Activated naive CD8-positive, alpha-beta T cell treated with anti-CD3 and anti-CD28 coated beads, Interleukin-2, amount 50 U/mL, for 24 hours (primary cell): ENCODE results near the gene ZNF410.
"Not testable (repeated sequence)": the region's sequence is repeated elsewhere in the genome, so short reads cannot be mapped to it uniquely, and the experiment has no call there.

Experiments
- ATAC-seq: fragments of 150-1000 bp; cut with Tn5 transposase; one replicate; pipeline ENCODE4 v1.10.0; 2021
- DNase-seq: peaks from one replicate; pipeline ENCODE4 v3.0.0; 2021
- H3K27ac Mint-ChIP-seq: one replicate; pipeline ENCODE4 v1.8.0; 2021; ENCODE audit warnings: mild to moderate bottlenecking, mixed read lengths
- H3K27me3 Mint-ChIP-seq: one replicate; pipeline ENCODE4 v1.8.0; 2021; ENCODE audit warnings: mixed read lengths
- H3K36me3 Mint-ChIP-seq: one replicate; pipeline ENCODE4 v1.8.0; 2021; ENCODE audit warnings: low read depth, mixed read lengths
- H3K4me1 Mint-ChIP-seq: one replicate; pipeline ENCODE4 v1.8.0; 2021; ENCODE audit warnings: mixed read lengths
- H3K4me3 Mint-ChIP-seq: one replicate; pipeline ENCODE4 v1.8.0; 2021; ENCODE audit warnings: mild to moderate bottlenecking, moderate library complexity, mixed read lengths
- H3K9me3 Mint-ChIP-seq: one replicate; pipeline ENCODE4 v1.8.0; 2021; ENCODE audit warnings: mixed read lengths

The ZNF410 gene

DNA sequence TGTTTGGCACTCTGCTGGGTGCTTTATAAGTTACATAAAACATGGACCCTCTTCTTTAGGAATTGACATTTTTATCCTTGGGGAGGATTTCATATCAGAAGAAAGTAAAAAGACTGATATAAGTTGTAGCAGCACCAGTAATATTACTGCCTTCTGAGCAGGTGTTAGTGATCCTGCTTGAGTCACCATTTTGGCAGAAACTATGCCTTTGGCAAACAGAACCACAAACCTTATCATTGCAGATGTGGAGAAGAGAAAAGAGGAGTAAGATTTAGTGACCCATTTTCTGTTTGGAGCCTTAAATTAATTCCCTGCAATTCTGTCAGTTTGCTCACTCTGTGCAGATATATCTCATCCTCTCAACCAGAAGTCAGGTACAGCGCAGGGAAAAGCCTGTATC lies 23.0 kb downstream of the ZNF410 start:
- Mint-ChIP-seq H3K36me3 (peaks cover 71% of the 10 kb centered on the region), H3K9me3 (peaks cover 6% of the 10 kb centered on the region), H3K4me1 (peaks cover 2% of the 10 kb centered on the region), H3K4me3 (no peak overlapping the region), H3K27ac (no peak overlapping the region), H3K27me3 (no peaks in the 10 kb centered on the region)
- ATAC-seq (no peak), DNase-seq (no peak)

DNA sequence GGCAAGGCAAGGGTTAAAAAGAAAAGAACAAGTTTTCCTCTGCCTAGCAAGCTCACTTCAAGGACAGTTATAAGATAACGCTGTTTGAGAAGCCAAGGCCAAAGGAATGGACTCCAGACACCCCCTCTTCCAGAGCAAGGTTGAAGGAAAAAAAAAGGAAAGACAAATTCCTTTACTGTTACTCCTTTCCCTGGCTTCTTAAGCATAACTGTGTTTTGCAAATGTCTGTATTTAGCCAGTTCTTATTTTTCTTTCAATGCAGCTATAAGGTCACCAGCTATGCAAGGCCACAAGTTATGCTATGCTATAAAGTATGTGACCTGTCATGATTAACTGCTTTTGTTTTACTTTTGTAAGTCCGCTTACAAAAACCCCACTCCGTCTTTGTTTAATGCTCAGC lies 26.6 kb downstream of the ZNF410 start:
- Mint-ChIP-seq H3K9me3 (peaks cover 6% of the 10 kb centered on the region), H3K27ac (no peak overlapping the region), H3K4me1 (peaks cover 2% of the 10 kb centered on the region), H3K4me3 (no peak overlapping the region), H3K27me3 (no peaks in the 10 kb centered on the region), H3K36me3 (peaks cover 59% of the 10 kb centered on the region)
- DNase-seq = no peak
- no peak for ATAC-seq

DNA sequence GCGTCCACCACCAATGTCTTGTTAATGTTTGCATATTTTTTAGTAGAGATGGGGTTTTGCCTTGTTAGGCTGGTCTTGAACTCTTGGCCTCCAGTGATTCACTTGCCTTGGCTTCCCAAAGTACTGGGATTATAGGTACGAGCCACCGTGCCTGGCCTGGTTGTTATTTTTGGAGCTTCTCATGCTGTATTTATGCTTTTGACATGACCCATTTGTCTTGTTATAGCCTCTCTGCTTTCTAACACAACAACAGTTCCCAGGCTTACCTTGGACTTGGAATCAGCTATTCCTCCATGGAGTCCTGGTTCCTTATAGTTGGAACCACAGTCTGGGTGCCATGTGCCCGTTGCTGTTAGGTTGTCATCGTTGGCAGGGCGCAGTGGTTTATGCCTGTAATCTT lies 29.7 kb downstream of the ZNF410 start:
- ATAC-seq (no peak), DNase-seq (no peak)
- Mint-ChIP-seq H3K27me3 (no peaks in the 10 kb centered on the region), H3K9me3 (peaks cover 2% of the 10 kb centered on the region), H3K4me1 (no peaks in the 10 kb centered on the region), H3K36me3 (peaks cover 57% of the 10 kb centered on the region), H3K27ac (no peak overlapping the region), H3K4me3 (no peak overlapping the region)

DNA sequence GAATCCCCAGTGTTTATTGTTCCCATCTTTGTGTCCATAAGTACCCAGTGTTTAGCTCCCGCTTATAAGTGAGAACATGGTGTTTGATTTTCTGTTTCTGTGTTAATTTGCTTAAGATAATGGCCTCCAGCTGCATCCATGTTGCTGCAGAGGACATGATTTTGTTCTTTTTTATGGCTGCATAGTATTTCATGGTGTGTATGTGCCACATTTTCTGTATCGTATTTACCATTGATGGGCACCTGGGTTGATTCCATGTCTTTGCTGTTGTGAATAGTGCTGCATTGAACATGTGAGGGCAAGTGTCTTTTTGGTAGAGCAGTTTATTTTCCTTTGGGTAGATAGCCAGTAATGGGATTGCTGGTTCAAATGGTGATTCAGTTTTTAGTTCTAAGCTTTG lies 32.8 kb downstream of the ZNF410 start:
- H3K27ac Mint-ChIP-seq, H3K27me3 Mint-ChIP-seq, DNase-seq, H3K9me3 Mint-ChIP-seq, ATAC-seq, H3K4me1 Mint-ChIP-seq, H3K4me3 Mint-ChIP-seq: not testable (repeated sequence)
- H3K36me3 Mint-ChIP-seq = peaks cover 60% of the 10 kb centered on the region

DNA sequence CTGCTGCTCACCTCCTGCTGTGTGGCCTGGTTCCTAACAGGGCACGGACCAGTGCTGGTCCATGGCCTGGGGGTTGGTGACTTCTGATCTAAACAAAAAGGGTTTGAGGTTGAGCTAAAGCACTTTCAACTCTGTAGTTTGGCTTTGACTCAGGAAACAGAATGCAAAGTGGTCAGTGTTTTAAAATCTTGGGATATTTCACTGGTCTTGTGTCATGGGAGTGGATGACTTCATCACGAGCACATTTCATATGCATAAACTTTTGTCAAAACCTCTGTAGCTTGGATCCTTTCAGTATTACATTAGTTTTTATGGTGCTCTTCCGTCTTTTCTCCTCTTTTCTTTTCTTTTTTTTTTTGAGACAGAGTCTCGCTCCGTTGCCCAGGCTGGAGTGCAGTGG lies 37.7 kb downstream of the ZNF410 start:
- no peak for DNase-seq
- H3K27ac Mint-ChIP-seq = no peak overlapping the region
- H3K4me1 Mint-ChIP-seq = no peaks in the 10 kb centered on the region
- peaks cover 81% of the 10 kb centered on the region for H3K36me3 Mint-ChIP-seq
- H3K9me3 Mint-ChIP-seq = no peaks in the 10 kb centered on the region
- H3K27me3 Mint-ChIP-seq = no peaks in the 10 kb centered on the region
- H3K4me3 Mint-ChIP-seq = no peak overlapping the region
- ATAC-seq = no peak

DNA sequence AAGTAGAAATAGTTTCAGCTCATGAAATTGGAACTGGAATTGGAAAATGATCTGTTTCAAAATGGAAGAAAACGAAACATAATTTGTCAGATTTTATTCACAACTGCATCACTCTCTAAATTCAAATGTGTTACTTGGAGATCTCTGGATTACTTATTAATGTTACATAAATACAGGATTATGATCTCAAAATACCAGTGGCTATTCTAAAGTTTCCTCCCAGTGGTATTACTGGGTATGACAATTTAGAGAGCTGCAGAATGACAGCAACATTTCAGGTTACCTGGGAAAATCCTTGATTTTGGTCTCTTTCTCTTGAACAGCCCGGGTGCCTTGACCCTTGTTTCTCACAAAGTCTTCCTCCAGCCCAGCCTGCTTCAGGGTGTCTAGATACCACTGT lies 49.0 kb downstream of the ZNF410 start:
- Mint-ChIP-seq H3K27me3 (no peaks in the 10 kb centered on the region), H3K36me3 (peaks cover 19% of the 10 kb centered on the region), H3K4me3 (no peak overlapping the region), H3K4me1 (no peaks in the 10 kb centered on the region), H3K27ac (no peak overlapping the region), H3K9me3 (no peaks in the 10 kb centered on the region)
- ATAC-seq = no peak
- no peak for DNase-seq

DNA sequence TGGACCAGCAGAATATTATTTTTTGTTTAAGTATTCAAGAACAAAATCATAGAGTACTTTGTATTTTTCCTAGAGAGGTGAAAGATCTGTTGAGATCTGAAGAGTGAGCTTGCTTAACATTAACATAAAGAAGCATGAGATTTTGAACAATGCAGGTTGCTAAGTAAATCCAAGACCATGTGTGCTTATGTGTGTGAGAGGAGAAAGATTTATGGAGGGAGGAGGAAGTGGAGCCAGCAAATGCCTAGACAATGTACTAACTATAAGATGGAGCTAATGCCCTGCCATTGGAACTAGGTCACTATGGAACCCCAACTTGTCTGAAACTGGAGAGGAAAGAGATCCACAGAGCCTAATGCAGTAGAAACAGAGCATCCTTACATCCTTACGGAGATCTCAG lies 49.9 kb downstream of the ZNF410 start:
- Mint-ChIP-seq H3K27me3 (no peaks in the 10 kb centered on the region), H3K27ac (no peak overlapping the region), H3K4me3 (no peak overlapping the region), H3K36me3 (peaks cover 13% of the 10 kb centered on the region), H3K4me1 (no peaks in the 10 kb centered on the region), H3K9me3 (no peaks in the 10 kb centered on the region)
- ATAC-seq (no peak), DNase-seq (no peak)

DNA sequence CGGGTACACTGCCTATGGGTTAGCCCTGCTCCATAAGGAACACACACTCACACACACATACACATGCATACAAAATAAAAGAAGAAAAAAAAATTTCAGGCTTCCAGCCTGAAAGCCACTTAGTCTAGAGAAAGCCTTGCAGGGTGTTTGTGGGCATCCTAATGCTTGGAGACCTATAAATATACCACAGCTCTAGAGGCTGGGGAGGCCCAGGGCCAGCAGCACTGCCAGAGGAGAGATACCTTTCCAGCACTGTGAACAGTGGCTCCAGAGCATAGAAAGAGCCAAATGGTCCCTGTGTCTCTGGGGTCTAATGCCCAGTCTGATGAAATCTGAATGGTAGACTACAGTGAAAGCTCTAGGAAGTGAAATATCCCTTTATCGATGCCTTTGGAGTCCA lies 50.4 kb downstream of the ZNF410 start:
- no peaks in the 10 kb centered on the region for H3K27me3 Mint-ChIP-seq
- H3K9me3 Mint-ChIP-seq = no peaks in the 10 kb centered on the region
- H3K36me3 Mint-ChIP-seq = peaks cover 11% of the 10 kb centered on the region
- H3K27ac Mint-ChIP-seq = no peak overlapping the region
- DNase-seq = no peak
- no peak overlapping the region for H3K4me3 Mint-ChIP-seq
- no peak for ATAC-seq
- H3K4me1 Mint-ChIP-seq = no peaks in the 10 kb centered on the region

DNA sequence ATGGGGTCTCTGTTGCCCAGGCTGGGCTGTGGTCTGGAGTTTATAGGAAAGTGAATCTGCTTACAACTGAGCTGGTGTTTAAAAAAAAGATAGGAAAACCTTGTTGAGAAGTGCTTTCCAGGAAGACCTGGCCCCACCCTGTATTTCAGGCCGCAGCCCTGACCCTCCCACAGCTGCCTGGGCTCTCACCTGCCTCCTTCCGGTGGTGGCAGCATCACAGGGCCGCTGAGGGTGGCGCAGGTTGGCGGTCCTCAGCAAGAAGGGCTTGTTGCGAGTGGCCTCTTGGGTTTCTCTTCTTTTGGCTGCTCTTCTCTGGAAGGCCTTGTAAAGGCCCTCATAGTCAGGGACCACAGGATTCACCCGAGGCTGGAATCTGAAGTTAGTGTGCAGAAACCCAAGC lies 55.5 kb downstream of the ZNF410 start:
- H3K9me3 Mint-ChIP-seq = no peaks in the 10 kb centered on the region
- no peak overlapping the region for H3K27ac Mint-ChIP-seq
- no peaks in the 10 kb centered on the region for H3K27me3 Mint-ChIP-seq
- no peak for ATAC-seq
- H3K36me3 Mint-ChIP-seq = no peaks in the 10 kb centered on the region
- H3K4me3 Mint-ChIP-seq = no peak overlapping the region
- H3K4me1 Mint-ChIP-seq = no peaks in the 10 kb centered on the region
- DNase-seq = no peak

DNA sequence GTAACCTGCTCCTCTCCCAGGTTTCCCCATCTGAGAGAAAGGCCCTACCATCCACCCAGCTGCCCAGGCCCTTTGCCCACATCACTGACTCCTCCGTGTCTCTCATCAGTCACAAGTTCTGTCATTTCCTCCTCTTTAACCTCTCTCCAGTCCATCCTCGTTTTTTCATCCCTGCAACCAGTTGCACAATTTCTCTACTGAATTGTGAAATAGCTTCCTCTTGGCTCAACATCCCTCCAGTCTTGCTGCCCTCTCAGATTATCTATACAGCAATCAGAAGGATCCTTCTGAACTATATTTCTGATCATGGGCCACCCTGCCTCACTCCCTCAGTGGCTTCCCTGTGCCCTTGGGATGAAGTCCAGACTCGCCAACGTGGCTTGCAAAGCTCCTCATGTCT lies 56.4 kb downstream of the ZNF410 start:
- no peaks in the 10 kb centered on the region for H3K36me3 Mint-ChIP-seq
- no peaks in the 10 kb centered on the region for H3K4me1 Mint-ChIP-seq
- DNase-seq = no peak
- no peaks in the 10 kb centered on the region for H3K27me3 Mint-ChIP-seq
- no peak for ATAC-seq
- no peaks in the 10 kb centered on the region for H3K9me3 Mint-ChIP-seq
- H3K27ac Mint-ChIP-seq = no peak overlapping the region
- no peak overlapping the region for H3K4me3 Mint-ChIP-seq

DNA sequence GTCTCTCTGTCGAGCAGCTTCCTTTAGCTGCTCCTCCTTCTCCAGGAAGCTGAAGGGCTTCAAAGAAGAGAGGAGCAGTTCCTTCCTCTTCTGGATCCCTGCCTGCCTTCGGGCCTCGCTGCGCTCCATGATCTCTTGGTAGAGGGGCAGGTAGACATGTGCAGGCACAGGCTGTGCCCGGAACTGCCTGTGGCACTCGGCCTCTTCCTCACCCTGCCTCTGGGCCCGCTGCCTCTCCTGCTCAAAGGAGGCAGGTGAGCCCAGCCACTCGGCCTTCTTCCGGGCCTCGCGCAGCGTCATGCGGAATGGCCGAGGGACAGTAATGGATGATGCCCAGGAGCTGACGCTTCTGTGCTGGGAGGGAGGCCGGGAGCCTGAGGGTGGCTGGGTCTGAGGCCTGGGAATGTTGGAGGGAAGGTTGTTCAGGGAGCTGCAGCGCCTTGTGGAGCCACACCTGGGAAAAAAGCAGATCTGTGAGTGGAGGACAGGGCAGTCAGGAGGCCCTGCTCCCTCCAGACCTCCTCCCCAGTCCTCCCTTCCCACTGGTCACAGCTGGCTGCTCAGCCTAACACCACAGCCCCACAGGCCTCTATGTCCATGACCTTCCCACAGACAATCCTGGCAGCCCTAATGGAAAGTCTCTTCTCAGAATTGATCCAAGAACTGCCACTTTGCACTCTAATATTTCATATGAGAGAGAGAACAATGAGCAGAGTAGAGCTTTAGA lies 57.9 kb downstream of the ZNF410 start:
- Mint-ChIP-seq H3K36me3 (no peaks in the 10 kb centered on the region), H3K9me3 (no peaks in the 10 kb centered on the region), H3K27me3 (no peaks in the 10 kb centered on the region)

DNA sequence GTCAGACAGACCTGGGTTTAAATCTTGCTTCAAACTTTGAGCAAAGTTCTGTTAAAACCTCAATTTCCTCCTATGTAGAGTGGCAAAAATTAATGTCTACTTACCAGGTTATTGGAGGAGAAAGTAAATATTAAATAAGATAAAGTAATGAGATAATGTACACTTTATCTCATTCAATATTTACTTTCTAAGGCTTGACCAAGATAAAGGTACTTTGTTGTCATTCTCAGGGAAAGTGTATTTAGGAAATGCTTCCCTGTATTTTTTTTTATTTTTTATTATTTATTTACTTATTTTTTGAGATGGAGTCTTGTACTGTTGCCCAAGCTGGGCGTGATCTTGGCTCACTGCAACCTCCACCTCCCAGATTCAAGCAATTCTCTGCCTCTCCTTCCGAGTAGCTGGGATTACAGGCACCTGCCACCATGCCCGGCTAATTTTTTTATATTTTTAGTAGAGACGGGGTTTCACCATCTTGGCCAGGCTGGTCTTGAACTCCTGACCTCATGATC lies 58.6 kb downstream of the ZNF410 start:
- ATAC-seq = no peak
- Mint-ChIP-seq H3K9me3 (no peaks in the 10 kb centered on the region), H3K27me3 (no peaks in the 10 kb centered on the region), H3K36me3 (no peaks in the 10 kb centered on the region), H3K4me3 (no peak overlapping the region), H3K4me1 (peaks cover 5% of the 10 kb centered on the region), H3K27ac (no peak overlapping the region)
- DNase-seq = no peak

More for the DNA sequence above, 57.9 kb downstream of the ZNF410 start:
- ATAC-seq = no peak
- Mint-ChIP-seq H3K4me1 (peaks cover 1% of the 10 kb centered on the region), H3K4me3 (no peak overlapping the region), H3K27ac (no peak overlapping the region)
- no peak for DNase-seq

DNA sequence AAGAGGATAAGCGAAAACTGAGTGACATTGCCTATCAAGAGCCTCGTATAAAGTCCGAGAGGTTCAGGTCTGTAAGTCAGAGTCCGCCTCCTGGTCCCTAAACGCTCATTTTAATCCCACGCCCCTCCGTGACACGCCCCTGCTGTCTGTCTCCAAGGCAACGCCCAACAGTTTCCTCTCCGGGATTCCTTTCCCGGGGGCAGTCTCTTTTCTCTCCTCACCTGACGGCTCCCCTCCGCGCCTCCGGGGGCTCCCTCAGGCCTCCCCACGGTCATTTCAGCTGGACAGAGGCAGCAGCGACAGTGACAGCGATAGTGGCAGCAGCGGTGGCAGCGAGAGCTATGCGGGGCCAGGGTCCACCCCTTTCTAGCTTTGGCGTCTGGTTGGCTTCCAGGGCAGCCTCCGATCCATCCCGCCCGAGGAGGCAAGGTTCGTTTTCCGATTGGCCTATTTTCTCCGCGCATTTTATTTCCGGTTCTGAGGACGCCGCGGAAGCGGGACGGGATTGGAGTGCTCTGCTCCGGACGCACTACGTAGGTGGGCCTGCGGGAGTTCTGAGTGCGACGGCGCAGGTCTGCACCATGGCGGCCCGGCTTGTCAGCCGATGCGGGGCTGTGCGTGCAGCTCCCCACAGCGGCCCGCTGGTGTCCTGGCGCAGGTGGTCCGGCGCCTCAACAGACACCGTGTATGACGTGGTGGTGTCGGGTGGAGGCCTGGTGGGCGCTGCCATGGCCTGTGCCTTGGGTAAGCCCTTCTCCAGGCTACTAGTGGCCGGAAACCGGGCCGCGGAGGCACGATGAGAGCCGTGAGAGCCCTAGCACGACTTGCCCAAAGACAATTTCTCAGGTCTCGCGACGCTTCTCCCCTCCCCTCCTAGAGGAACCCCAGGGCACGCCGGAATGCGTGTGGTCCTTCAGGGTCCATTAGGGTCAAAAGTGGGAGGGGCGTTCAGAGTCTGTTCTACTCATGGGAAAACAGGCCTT lies 63.4 kb downstream of the ZNF410 start, which contains the start of the genes COQ6 and FAM161B:
Gene COQ6, plus strand, starts transcription at position 551 of the 983 bp plus-strand sequence. Its CDS starts 31 bp downstream, at position 582.
Gene FAM161B, minus strand, starts transcription at position 343 of the 983 bp plus-strand sequence. Its CDS starts 68 bp downstream, at position 275.
- peak within 1 kb of the TSS; percentile 88 for H3K4me3 Mint-ChIP-seq
- H3K27me3 Mint-ChIP-seq = no peaks in the 10 kb centered on the region

DNA sequence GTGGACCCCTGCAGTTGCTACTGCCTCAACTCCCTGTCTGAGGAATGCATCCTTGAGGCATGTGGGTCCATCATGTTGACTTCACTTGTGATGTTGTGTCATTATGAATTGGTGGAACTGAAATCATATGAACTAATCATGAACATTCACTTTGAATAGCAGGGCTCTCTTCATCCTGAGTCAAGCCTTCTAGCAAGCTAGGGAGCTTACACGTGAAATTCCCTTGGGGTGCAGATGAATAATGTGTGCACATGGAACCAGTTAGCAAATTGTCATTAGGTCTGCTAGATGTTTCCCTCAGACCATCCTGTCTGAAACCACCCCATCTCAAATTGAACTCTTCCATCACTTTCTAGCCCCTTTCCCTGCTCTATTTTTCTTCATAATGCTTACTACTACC lies 67.1 kb downstream of the ZNF410 start:
- no peak for DNase-seq
- Mint-ChIP-seq H3K9me3 (no peaks in the 10 kb centered on the region), H3K36me3 (peaks cover 11% of the 10 kb centered on the region), H3K4me1 (peaks cover 14% of the 10 kb centered on the region), H3K27me3 (no peaks in the 10 kb centered on the region), H3K4me3 (no peak overlapping the region), H3K27ac (no peak overlapping the region)
- ATAC-seq = no peak

More for the DNA sequence above, 63.4 kb downstream of the ZNF410 start, which contains the start of the genes COQ6 and FAM161B:
- H3K36me3 Mint-ChIP-seq = peaks cover 3% of the 10 kb centered on the region
- peaks cover 14% of the 10 kb centered on the region for H3K4me1 Mint-ChIP-seq
- peak; percentile 98 for ATAC-seq
- H3K9me3 Mint-ChIP-seq = no peaks in the 10 kb centered on the region
- DNase-seq = peak; percentile 90
- H3K27ac Mint-ChIP-seq = peak within 1 kb of the TSS; percentile 90
